Measurements from ENCODE around the gene SVIL.
"Not testable (repeated sequence)": the region's sequence is repeated elsewhere in the genome, so short reads cannot be mapped to it uniquely, and the experiment has no call there.

SVIL gene

DNA sequence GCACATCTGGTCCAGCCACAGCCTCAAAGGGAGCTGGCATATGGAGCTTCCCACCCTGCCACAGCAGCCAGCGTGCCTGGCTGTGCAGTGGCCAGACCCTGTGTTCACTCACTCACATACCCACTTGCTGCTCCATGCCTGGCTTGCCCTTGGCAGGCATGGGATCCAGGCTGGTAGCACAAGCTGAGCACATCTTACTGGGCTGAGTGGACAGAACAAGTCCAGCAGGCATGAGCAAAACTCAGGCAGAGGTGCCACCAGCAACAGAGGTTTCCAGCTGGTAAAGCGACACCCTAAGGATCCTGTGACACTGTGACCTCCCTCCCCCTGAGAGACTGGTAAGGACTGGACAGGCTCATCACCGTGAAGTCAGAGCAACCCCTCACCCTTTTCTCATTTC lies 25.1 kb downstream of the SVIL start:
- DNase-seq (ENCODE audit: insufficient read length, low spot score) (no peak), FAIRE-seq (no peak)
- TF ChIP-seq CTCF (IDR thresholded peaks at IDR 0.05; ENCODE audit: insufficient read depth, missing control alignments): no peak

- FAIRE-seq (no peak), DNase-seq (ENCODE audit: insufficient read length, low spot score) (no peak)
- TF ChIP-seq CTCF (IDR thresholded peaks at IDR 0.05; ENCODE audit: insufficient read depth, missing control alignments): no peak
Measured at GRCh38 chr10:29608476-29609301, 26.1 kb downstream of the SVIL start.

GRCh38 chr10:29608062-29608461 lies 26.7 kb downstream of the SVIL start:
- TF ChIP-seq CTCF (IDR thresholded peaks at IDR 0.05; ENCODE audit: insufficient read depth, missing control alignments): no peak
- no peak for FAIRE-seq
- no peak for DNase-seq (ENCODE audit: insufficient read length, low spot score)

- no peak for TF ChIP-seq CTCF (IDR thresholded peaks at IDR 0.05; ENCODE audit: insufficient read depth, missing control alignments)
- no peak for DNase-seq (ENCODE audit: insufficient read length, low spot score)
- FAIRE-seq: no peak
Measured at GRCh38 chr10:29607576-29607975, 27.2 kb downstream of the SVIL start.

- FAIRE-seq; DNase-seq (ENCODE audit: insufficient read length, low spot score): not testable (repeated sequence)
Measured at GRCh38 chr10:29606693-29607092, 28.1 kb downstream of the SVIL start.

DNA sequence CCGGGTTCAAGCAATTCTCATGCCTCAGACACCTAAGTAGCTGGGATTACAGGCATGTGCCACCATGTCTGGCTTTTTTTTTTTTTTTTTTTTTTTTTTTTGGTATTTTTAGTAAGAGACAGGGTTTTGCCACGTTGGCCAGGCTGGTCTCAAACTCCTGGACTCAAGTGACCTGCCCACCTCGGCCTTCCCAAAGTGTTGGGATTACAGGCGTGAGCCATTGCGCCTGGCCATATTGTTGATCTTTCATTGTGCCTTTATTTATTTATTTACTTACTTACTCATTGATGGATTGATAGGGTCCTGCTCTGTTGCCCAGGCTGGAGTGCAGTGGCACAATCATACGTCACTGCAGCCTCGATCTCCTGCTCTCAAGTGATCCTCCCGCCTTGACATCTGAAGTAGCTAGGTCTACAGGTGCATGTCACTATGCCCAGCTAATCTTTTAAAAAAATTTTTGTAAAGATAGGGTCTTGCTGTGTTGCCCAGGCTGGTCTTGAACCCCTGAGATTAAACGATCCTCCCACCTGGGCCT lies 30.4 kb downstream of the SVIL start:
- no peak for TF ChIP-seq CTCF (IDR thresholded peaks at IDR 0.05; ENCODE audit: insufficient read depth, missing control alignments)
- FAIRE-seq (no peak), DNase-seq (ENCODE audit: insufficient read length, low spot score) (no peak)

- TF ChIP-seq CTCF (IDR thresholded peaks at IDR 0.05; ENCODE audit: insufficient read depth, missing control alignments): no peak
- FAIRE-seq: no peak
Measured at GRCh38 chr10:29603223-29603896, 31.4 kb downstream of the SVIL start.

More at GRCh38 chr10:29603223-29603896, 31.4 kb downstream of the SVIL start:
- no peak for DNase-seq (ENCODE audit: insufficient read length, low spot score)

All from D721Med (cell line).